ENCODE data around the gene TCEANC2.
"Not testable (repeated sequence)": the region's sequence is repeated elsewhere in the genome, so short reads cannot be mapped to it uniquely, and the experiment has no call there.

TCEANC2 gene

GRCh38 chr1:54086754-54087153 is 33.3 kb downstream of the TCEANC2 start:
- no peak for DNase-seq (ENCODE audit: low read depth in 2 of 2)

DNA sequence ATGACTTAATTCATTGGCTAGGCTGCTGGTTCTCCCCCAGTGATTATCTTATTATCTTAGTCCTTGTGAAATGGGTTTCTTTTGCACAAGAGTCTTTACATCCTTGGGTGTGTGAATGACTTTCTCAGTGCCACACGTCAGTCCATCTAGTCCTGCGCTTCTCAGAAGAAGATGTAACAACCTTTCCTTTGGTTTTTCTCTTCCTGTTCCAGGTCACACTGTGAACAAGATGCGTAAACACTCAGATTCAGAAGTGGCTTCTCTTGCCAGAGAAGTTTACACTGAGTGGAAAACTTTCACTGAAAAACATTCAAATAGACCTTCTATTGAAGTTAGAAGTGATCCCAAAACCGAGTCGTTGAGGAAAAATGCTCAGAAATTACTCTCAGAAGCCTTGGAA is 35.0 kb downstream of the TCEANC2 start:
- no peak for DNase-seq (ENCODE audit: low read depth in 2 of 2)

DNA sequence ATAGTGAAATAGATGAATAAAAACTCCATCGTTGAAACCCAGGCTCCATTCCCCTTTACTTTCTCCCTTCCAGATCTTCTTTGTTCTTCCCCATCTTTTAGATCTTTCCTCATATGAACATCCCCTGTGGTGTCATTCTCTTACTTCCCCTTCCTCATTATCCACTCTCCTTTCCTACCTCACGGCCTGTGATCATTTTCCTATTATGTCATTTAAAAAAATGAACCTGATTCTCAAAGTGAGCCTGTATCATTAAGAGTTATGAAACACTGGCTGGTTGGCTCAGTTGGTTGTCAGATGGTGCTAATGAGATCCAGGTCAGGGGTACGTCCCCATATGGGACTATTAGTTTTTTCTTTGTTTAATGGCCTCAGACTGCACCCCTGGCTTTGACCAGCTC is 38.3 kb downstream of the TCEANC2 start:
- no peak for DNase-seq (ENCODE audit: low read depth in 2 of 2)

- DNase-seq (ENCODE audit: low read depth in 2 of 2) = no peak
Observed at GRCh38 chr1:54094001-54094729, 40.8 kb downstream of the TCEANC2 start.

GRCh38 chr1:54094730-54095105 is 41.3 kb downstream of the TCEANC2 start:
- DNase-seq (ENCODE audit: low read depth in 2 of 2) = not testable (repeated sequence)

GRCh38 chr1:54095546-54096226 is 42.3 kb downstream of the TCEANC2 start:
- DNase-seq (ENCODE audit: low read depth in 2 of 2) = no peak

- DNase-seq (ENCODE audit: low read depth in 2 of 2) = no peak
Observed at GRCh38 chr1:54096227-54096876, 42.9 kb downstream of the TCEANC2 start.

GRCh38 chr1:54096877-54097240 is 43.5 kb downstream of the TCEANC2 start:
- DNase-seq (ENCODE audit: low read depth in 2 of 2) = no peak

- DNase-seq (ENCODE audit: low read depth in 2 of 2) = no peak
Observed at GRCh38 chr1:54099061-54099610, 45.7 kb downstream of the TCEANC2 start.

DNA sequence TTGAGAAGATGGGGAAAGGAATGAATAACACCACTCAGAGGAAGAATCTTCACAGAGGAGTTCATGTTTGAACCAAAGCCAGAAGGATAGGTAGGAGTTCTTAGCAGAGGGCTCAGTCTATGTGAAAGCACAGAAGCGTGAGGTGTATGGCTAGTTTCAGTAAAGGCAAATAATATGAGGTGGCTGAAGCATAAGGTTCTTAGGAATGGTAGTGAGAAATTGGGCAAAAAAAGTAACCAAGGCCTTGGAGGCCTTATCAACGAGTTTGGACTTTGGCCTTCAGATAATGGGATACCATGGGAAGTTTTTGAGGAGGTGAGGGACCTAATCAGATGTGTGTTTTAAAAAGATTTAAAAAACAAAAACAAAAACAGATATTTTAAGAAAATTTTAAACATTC is 47.1 kb downstream of the TCEANC2 start:
- DNase-seq (ENCODE audit: low read depth in 2 of 2) = no peak

DNA sequence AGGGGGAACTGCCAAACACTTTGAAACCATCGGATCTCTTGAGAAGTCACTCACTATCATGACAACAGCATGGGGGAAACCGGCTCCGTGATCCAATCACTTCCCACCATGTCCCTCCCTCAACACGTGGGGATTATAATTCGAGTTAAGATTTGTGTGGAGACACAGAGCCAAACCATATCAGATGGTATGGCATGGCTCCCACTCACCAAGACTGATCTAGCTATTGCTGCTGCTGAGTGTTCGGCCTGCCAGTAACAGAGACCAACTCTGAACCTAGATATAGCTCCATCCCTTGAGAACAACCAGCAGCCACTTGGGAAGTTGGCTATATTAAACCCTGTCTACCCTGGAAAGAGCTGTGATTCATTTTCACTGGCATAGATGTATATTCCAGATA is 50.0 kb downstream of the TCEANC2 start:
- DNase-seq (ENCODE audit: low read depth in 2 of 2) = no peak

DNA sequence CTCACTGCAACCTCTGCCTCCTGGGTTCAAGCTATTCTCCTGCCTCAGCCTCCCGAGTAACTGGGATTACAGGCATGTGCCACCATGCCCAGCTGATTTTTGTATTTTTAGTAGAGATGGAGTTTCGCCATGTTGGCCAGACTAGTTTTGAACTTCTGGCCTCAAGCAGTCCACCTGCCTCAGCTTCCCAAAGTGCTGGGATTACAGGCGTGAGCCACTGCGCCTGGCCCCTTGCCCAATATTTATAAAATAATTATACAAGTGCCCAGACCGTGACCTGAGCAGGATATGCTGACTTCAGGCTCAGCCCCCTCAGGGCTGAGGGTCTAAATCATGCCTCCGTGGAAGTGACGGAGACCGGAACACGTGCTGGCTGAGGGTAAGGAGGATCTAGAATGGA is 51.2 kb downstream of the TCEANC2 start:
- not testable (repeated sequence) for DNase-seq (ENCODE audit: low read depth in 2 of 2)

- no peak for DNase-seq (ENCODE audit: low read depth in 2 of 2)
Observed at GRCh38 chr1:54105080-54105479, 51.7 kb downstream of the TCEANC2 start.

DNA sequence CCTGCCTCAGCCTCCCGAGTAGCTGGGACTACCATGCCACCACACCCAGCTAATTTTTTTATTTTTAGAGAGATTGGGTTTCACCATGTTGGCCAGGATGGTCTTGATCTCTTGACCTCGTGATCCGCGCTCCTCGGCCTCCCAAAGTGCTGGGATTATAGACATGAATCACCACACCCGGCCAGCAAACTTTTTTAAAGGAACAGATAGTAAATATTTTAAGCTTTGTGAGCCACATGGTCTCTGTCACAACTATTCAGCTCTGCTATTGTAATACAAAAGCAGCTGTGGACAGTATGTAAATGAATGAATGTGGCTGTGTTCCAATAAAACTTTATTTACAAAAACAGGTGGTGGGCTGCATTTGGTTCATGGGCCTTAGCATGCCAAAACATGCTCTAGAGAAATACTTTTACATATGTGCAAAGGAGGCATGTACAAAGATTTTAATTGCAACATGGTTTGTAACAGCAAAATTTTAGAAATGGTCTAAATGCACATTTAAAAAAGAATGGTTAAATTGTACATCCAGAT is 52.4 kb downstream of the TCEANC2 start:
- no peak for DNase-seq (ENCODE audit: low read depth in 2 of 2)

DNA sequence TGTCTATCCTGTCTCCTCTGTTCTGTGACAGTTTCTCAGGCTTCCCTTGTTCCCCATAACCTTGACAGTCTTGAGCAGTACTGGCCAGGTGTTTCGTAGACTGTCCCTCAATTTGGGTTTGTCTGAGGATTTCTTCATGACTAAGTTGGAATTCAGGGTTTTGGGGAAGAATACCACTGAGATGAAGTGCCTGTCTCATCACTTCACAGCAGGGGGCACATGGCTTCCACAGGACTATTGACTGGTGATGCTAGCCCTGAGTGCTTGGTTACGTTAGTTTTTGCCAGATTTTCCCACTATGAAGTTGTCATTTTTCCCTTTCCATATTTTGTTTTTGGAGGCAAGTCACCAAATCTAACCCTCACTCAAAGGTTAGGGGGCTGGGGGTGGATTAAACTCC is 53.7 kb downstream of the TCEANC2 start:
- no peak for DNase-seq (ENCODE audit: low read depth in 2 of 2)

DNA sequence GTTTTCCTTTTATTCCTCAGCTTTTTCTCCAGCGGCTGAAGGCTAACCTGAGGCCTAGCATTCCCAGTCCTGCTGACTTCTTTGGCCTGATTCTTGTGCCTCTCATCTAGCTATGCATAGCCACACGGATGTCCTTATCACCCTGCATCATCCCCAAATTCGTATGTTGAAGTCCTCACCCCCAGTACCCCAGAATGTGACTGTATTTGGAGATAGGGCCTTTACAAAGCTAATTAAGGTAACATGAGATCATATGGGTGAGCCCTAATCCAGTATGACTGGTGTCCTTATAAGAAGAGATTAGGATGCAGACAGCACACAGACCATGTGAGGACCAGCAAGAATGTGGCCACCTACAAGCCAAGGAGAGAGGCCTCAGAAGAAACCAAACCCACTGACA is 54.7 kb downstream of the TCEANC2 start:
- DNase-seq (ENCODE audit: low read depth in 2 of 2) = no peak

DNA sequence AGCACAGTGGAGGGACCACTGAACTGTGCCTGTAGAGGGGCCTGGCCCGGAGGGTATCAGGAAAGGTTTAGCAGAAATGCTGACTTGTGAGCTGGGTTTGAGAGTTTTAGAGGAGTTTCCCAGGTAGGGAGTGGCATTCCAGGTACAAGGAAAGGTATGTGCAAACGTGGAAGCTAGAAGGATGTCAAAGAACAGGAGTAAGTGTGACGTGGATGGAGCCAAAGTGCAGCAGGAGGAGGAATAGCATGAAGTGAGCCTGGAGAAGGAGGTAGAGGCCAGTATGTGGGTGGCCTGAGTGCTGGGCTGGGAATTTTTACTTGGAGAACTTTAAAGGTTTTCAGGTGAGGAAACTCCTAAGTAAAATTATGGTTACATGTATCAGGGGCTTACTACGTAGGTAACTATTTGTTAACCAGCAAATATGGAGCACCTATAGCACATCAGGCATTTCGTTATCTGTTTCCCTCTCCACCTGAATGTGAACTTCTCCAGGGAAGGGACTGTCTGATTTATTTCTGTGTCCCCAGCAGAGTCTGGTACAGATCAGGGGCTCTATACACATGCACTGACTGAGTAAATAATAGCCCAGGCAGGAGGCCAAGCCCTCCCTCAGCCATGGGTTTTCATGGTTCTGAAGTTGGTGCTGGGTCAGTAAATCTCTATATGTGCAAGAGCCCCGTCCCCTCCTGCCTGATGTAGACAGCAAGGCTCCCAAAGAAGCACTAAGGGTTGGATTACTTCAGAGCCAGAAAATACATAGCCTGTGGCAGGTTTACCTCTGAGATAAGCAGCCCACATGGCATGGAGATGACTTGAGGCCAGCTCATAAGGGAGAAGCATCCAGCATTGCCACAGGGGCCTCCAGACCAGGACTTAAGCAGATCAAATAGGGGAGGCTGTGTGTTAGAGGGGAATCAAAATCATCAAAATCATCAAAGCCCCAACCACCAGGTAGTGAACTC is 56.0 kb downstream of the TCEANC2 start:
- no peak for DNase-seq (ENCODE audit: low read depth in 2 of 2)

DNA sequence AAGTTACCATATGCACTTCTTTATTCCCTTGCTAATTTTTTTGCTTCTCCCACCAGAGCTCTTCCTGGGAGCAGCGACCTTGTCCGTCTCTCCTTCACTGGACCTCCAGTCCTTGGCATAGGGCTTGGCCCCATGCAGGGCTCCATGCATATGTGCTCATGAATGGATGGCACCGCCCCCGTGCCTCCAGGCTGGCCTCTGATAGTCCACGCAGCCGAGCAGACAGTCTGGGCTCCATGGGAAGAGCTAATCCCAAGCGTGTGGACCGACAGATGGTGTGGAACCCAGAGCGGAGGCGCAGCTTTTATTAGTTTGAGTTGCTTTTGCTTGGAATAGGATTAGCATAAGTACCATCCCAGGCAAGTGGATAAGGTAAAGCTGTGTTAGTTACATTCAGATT is 57.6 kb downstream of the TCEANC2 start:
- DNase-seq (ENCODE audit: low read depth in 2 of 2) = no peak

- DNase-seq (ENCODE audit: low read depth in 2 of 2) = no peak
Observed at GRCh38 chr1:54111624-54112023, 58.2 kb downstream of the TCEANC2 start.

- DNase-seq (ENCODE audit: low read depth in 2 of 2) = no peak
Observed at GRCh38 chr1:54112027-54112426, 58.6 kb downstream of the TCEANC2 start.

- DNase-seq (ENCODE audit: low read depth in 2 of 2) = no peak
Observed at GRCh38 chr1:54112705-54113368, 59.4 kb downstream of the TCEANC2 start.

All from stimulated activated CD8-positive, alpha-beta memory T cell treated with anti-CD3 and anti-CD28 coated beads, Interleukin-7, amount 100 ng/mL, for 1 hour (primary cell).